GM23338 (cell line): Measurements from ENCODE around the gene GJE1. TPM values are rescaled to one million over a fixed set of nuclear protein-coding genes. Genes with fewer than 3 reads are reported as not detected.

Experiments used
- ATAC-seq: fragments of 200-7000 bp; cut with Tn5 transposase; 3 replicates; pipeline ENCODE4 v1.9.1; 2020
- DNase-seq: peaks from one replicate; pipeline ENCODE4 v3.0.0-alpha.2; 2015; ENCODE audit warnings: low spot score
- H2AFZ ChIP-seq: fragments of 200-600 bp; sonication (generic); 2 replicates; pipeline ENCODE4 v1.8.0; 2016; ENCODE audit warnings: antibody characterized with exemption, mild to moderate bottlenecking, moderate library complexity
- H3F3A ChIP-seq: fragments of 200-600 bp; sonication (generic); replicated peaks from 2 replicates; pipeline ENCODE4 v1.8.0; 2017; ENCODE audit warnings: antibody characterized with exemption, mixed run types, low read depth
- H3K27ac ChIP-seq: fragments of 200-600 bp; sonication (generic); 2 replicates; pipeline ENCODE4 v1.6.1; 2016; ENCODE audit warnings: low read depth
- H3K27me3 ChIP-seq: fragments of 200-600 bp; sonication (generic); 2 replicates; pipeline ENCODE4 v1.8.0; 2016; ENCODE audit warnings: mild to moderate bottlenecking, mixed run types, moderate library complexity; ENCODE audit not compliant: insufficient read depth
- H3K36me3 ChIP-seq: fragments of 200-600 bp; sonication (generic); 2 replicates; pipeline ENCODE4 v1.8.0; 2016; ENCODE audit warnings: mild to moderate bottlenecking; ENCODE audit not compliant: insufficient read depth
- H3K4me1 ChIP-seq: fragments of 200-600 bp; sonication (generic); 2 replicates; pipeline ENCODE4 v1.8.0; 2016; ENCODE audit warnings: mild to moderate bottlenecking, moderate library complexity; ENCODE audit not compliant: insufficient read depth
- H3K4me2 ChIP-seq: fragments of 200-600 bp; sonication (generic); 2 replicates; pipeline ENCODE4 v1.7.1; 2017; ENCODE audit warnings: mixed run types
- H3K4me3 ChIP-seq: fragments of 200-600 bp; sonication (generic); 2 replicates; pipeline ENCODE4 v1.6.1; 2016; ENCODE audit warnings: mixed run types
- H3K79me2 ChIP-seq: fragments of 200-600 bp; sonication (generic); replicated peaks from 2 replicates; pipeline ENCODE4 v1.8.0; 2017; ENCODE audit warnings: mild to moderate bottlenecking; ENCODE audit not compliant: insufficient read depth
- H3K9me2 ChIP-seq: fragments of 200-600 bp; sonication (generic); 2 replicates; pipeline ENCODE4 v1.8.0; 2017; ENCODE audit not compliant: insufficient read depth
- H4K20me1 ChIP-seq: fragments of 200-600 bp; sonication (generic); replicated peaks from 2 replicates; pipeline ENCODE4 v1.8.0; 2017; ENCODE audit warnings: mild to moderate bottlenecking; ENCODE audit not compliant: insufficient read depth
- H3K27ac Mint-ChIP-seq: 2 replicates; pipeline ENCODE4 v1.8.0; 2020; ENCODE audit warnings: inconsistent platforms, mild to moderate bottlenecking, moderate library complexity, mixed read lengths
- H3K27me3 Mint-ChIP-seq: 3 replicates; pipeline ENCODE4 v1.8.0; 2022; ENCODE audit warnings: low read depth, mild to moderate bottlenecking, moderate library complexity, mixed read lengths, inconsistent platforms; ENCODE audit not compliant: insufficient read depth, poor library complexity
- H3K36me3 Mint-ChIP-seq: 3 replicates; pipeline ENCODE4 v1.8.0; 2021; ENCODE audit warnings: low read depth, mild to moderate bottlenecking, inconsistent platforms, moderate library complexity, mixed read lengths
- H3K4me1 Mint-ChIP-seq: 3 replicates; pipeline ENCODE4 v1.8.0; 2020; ENCODE audit warnings: mild to moderate bottlenecking, inconsistent platforms, mixed read lengths
- H3K4me3 Mint-ChIP-seq: 3 replicates; pipeline ENCODE4 v1.8.0; 2021; ENCODE audit warnings: moderate library complexity, mild to moderate bottlenecking, inconsistent platforms, mixed read lengths
- H3K9me3 Mint-ChIP-seq: 3 replicates; pipeline ENCODE4 v1.8.0; 2020; ENCODE audit warnings: moderate library complexity, mild to moderate bottlenecking, inconsistent platforms, mixed read lengths
- CREB1 ChIP-seq: fragments of 250-450 bp; sonication (Bioruptor Pico); IDR thresholded peaks from 2 replicates; pipeline ENCODE4 v1.5.0; 2020; ENCODE audit warnings: low read depth, mild to moderate bottlenecking, moderate library complexity
- EZH2 ChIP-seq: fragments of 200-600 bp; sonication (generic); IDR thresholded peaks from one replicate; pipeline ENCODE4 v1.8.0; 2017; ENCODE audit warnings: antibody characterized with exemption, mild to moderate bottlenecking, low read depth; ENCODE audit not compliant: unreplicated experiment
- EZH2phosphoT487 ChIP-seq: fragments of 200-600 bp; sonication (generic); IDR thresholded peaks from one replicate; pipeline ENCODE4 v1.8.1; 2018; ENCODE audit warnings: antibody characterized with exemption; ENCODE audit not compliant: unreplicated experiment
- JUNB ChIP-seq: IDR thresholded peaks from one replicate; pipeline ENCODE4 v1.6.1; 2016; ENCODE audit warnings: antibody characterized with exemption; ENCODE audit not compliant: unreplicated experiment
- NANOG ChIP-seq: IDR thresholded peaks from 2 replicates; pipeline ENCODE4 v1.6.1; 2016; ENCODE audit warnings: antibody characterized with exemption, borderline replicate concordance
- POLR2AphosphoS5 ChIP-seq: IDR thresholded peaks from 2 replicates; pipeline ENCODE4 v1.6.1; 2016; ENCODE audit warnings: antibody characterized with exemption, low read depth
- STAT1 ChIP-seq: IDR thresholded peaks from one replicate; pipeline ENCODE4 v1.6.1; 2016; ENCODE audit warnings: antibody characterized with exemption; ENCODE audit not compliant: unreplicated experiment
- ZNF114 ChIP-seq: fragments of 250-450 bp; sonication (Bioruptor Pico); IDR thresholded peaks from 2 replicates; pipeline ENCODE4 v1.5.0; 2020; ENCODE audit warnings: mild to moderate bottlenecking, moderate library complexity
- ZNF331 ChIP-seq: fragments of 250-450 bp; sonication (Bioruptor Pico); IDR thresholded peaks from 2 replicates; pipeline ENCODE4 v1.5.0; 2020; ENCODE audit warnings: low read depth, mild to moderate bottlenecking, moderate library complexity
- polyA plus RNA-seq: library from polyadenylated mRNA; unstranded; fragments of >200 nt; fragmentation: Nextera tagmentation; extraction: Ambion mirVana; gene quantifications from 2 replicates; pipeline ENCODE4 v1.2.1, GENCODE V29; 2016
- total RNA-seq: library from RNA; depleted of rRNA; stranded (reverse); fragments of >200 nt; shearing (Covaris generic); gene quantifications from 2 replicates; pipeline ENCODE4 v1.2.3, GENCODE V29; 2014
- TF ChIP-seq, protein P1 (sequence below): IDR thresholded peaks from one replicate; pipeline ENCODE4 v1.6.1; 2018; ENCODE audit warnings: antibody characterized with exemption; ENCODE audit not compliant: unreplicated experiment
- TF ChIP-seq, protein P2 (sequence below), 2 experiments: fragments of 200-600 bp in 1 of 2; sonication (generic) in 1 of 2; conservative IDR thresholded peaks; 2 replicates each; pipeline versions ENCODE4 v1.5.1 to v1.6.1; 2016 to 2017; ENCODE audit warnings: antibody characterized with exemption in 2 of 2, low read depth in 2 of 2, mild to moderate bottlenecking in 2 of 2, moderate library complexity in 1 of 2
- TF ChIP-seq, protein P3 (sequence below): fragments of 250-450 bp; sonication (Bioruptor Pico); IDR thresholded peaks from 2 replicates; pipeline ENCODE4 v1.5.0; 2020; ENCODE audit warnings: mild to moderate bottlenecking, moderate library complexity
- TF ChIP-seq, protein P4 (sequence below): IDR thresholded peaks from 2 replicates; pipeline ENCODE4 v1.6.1; 2016; ENCODE audit warnings: antibody characterized with exemption

GJE1 gene
- total and polyA plus RNA-seq, 2 experiments from 2014 or later = not detected

DNA sequence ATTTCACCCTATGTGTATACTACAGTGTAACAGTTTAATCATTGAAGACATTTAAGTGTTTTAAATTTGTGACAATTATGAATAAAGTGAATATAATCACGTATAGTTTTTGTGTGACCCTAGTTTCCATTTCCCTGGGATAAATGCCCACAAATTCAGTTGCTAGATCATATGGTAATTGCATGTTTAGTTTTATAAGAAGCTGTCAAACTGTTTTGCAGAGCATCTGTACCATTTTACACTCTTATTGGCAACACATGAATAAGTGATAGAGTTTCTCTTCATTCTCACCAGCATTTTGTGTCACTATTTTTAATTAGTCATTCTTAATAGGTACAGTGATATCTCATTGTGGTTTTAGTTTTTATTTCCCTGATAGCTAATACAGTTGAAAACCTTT, 21.6 kb downstream of the GJE1 start (continued):
- TF ChIP-seq, protein P1, sequence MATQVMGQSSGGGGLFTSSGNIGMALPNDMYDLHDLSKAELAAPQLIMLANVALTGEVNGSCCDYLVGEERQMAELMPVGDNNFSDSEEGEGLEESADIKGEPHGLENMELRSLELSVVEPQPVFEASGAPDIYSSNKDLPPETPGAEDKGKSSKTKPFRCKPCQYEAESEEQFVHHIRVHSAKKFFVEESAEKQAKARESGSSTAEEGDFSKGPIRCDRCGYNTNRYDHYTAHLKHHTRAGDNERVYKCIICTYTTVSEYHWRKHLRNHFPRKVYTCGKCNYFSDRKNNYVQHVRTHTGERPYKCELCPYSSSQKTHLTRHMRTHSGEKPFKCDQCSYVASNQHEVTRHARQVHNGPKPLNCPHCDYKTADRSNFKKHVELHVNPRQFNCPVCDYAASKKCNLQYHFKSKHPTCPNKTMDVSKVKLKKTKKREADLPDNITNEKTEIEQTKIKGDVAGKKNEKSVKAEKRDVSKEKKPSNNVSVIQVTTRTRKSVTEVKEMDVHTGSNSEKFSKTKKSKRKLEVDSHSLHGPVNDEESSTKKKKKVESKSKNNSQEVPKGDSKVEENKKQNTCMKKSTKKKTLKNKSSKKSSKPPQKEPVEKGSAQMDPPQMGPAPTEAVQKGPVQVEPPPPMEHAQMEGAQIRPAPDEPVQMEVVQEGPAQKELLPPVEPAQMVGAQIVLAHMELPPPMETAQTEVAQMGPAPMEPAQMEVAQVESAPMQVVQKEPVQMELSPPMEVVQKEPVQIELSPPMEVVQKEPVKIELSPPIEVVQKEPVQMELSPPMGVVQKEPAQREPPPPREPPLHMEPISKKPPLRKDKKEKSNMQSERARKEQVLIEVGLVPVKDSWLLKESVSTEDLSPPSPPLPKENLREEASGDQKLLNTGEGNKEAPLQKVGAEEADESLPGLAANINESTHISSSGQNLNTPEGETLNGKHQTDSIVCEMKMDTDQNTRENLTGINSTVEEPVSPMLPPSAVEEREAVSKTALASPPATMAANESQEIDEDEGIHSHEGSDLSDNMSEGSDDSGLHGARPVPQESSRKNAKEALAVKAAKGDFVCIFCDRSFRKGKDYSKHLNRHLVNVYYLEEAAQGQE = no peak
- TF ChIP-seq NANOG (no peak), STAT1 (no peak), EZH2phosphoT487 (no peak), ZNF331 (CRISPR knock-in tag) (no peak), POLR2AphosphoS5 (no peak)

DNA sequence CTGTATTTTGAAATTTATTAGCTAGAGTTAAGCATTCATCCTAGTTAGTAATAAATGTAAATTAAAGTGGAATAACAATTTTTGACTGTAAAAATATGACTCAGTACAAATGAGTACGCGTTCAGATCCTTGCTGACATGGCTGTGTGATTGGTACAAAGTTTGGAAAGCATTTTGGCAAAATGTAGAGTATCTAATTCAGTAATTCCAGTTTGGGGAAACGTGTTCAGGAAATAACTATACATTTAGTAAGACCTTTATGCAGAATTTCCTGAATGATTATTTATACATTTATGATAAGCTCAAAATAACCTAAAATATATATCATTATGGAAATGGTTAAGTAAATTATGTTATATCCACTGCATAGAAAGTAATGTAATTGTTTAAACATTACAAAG, 22.4 kb downstream of the GJE1 start:
- H3K27ac Mint-ChIP-seq = peak overlapping the region; percentile 91
- no peak for TF ChIP-seq EZH2phosphoT487
- TF ChIP-seq, protein P2, sequence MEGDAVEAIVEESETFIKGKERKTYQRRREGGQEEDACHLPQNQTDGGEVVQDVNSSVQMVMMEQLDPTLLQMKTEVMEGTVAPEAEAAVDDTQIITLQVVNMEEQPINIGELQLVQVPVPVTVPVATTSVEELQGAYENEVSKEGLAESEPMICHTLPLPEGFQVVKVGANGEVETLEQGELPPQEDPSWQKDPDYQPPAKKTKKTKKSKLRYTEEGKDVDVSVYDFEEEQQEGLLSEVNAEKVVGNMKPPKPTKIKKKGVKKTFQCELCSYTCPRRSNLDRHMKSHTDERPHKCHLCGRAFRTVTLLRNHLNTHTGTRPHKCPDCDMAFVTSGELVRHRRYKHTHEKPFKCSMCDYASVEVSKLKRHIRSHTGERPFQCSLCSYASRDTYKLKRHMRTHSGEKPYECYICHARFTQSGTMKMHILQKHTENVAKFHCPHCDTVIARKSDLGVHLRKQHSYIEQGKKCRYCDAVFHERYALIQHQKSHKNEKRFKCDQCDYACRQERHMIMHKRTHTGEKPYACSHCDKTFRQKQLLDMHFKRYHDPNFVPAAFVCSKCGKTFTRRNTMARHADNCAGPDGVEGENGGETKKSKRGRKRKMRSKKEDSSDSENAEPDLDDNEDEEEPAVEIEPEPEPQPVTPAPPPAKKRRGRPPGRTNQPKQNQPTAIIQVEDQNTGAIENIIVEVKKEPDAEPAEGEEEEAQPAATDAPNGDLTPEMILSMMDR (conservative IDR thresholded peaks at IDR 0.05; ENCODE audit: low read depth in 2 of 2) = no peak
- no peak for TF ChIP-seq ZNF331 (CRISPR knock-in tag)
- TF ChIP-seq JUNB = no peak
- no peak for TF ChIP-seq CREB1 (CRISPR knock-in tag)
- TF ChIP-seq, protein P3, sequence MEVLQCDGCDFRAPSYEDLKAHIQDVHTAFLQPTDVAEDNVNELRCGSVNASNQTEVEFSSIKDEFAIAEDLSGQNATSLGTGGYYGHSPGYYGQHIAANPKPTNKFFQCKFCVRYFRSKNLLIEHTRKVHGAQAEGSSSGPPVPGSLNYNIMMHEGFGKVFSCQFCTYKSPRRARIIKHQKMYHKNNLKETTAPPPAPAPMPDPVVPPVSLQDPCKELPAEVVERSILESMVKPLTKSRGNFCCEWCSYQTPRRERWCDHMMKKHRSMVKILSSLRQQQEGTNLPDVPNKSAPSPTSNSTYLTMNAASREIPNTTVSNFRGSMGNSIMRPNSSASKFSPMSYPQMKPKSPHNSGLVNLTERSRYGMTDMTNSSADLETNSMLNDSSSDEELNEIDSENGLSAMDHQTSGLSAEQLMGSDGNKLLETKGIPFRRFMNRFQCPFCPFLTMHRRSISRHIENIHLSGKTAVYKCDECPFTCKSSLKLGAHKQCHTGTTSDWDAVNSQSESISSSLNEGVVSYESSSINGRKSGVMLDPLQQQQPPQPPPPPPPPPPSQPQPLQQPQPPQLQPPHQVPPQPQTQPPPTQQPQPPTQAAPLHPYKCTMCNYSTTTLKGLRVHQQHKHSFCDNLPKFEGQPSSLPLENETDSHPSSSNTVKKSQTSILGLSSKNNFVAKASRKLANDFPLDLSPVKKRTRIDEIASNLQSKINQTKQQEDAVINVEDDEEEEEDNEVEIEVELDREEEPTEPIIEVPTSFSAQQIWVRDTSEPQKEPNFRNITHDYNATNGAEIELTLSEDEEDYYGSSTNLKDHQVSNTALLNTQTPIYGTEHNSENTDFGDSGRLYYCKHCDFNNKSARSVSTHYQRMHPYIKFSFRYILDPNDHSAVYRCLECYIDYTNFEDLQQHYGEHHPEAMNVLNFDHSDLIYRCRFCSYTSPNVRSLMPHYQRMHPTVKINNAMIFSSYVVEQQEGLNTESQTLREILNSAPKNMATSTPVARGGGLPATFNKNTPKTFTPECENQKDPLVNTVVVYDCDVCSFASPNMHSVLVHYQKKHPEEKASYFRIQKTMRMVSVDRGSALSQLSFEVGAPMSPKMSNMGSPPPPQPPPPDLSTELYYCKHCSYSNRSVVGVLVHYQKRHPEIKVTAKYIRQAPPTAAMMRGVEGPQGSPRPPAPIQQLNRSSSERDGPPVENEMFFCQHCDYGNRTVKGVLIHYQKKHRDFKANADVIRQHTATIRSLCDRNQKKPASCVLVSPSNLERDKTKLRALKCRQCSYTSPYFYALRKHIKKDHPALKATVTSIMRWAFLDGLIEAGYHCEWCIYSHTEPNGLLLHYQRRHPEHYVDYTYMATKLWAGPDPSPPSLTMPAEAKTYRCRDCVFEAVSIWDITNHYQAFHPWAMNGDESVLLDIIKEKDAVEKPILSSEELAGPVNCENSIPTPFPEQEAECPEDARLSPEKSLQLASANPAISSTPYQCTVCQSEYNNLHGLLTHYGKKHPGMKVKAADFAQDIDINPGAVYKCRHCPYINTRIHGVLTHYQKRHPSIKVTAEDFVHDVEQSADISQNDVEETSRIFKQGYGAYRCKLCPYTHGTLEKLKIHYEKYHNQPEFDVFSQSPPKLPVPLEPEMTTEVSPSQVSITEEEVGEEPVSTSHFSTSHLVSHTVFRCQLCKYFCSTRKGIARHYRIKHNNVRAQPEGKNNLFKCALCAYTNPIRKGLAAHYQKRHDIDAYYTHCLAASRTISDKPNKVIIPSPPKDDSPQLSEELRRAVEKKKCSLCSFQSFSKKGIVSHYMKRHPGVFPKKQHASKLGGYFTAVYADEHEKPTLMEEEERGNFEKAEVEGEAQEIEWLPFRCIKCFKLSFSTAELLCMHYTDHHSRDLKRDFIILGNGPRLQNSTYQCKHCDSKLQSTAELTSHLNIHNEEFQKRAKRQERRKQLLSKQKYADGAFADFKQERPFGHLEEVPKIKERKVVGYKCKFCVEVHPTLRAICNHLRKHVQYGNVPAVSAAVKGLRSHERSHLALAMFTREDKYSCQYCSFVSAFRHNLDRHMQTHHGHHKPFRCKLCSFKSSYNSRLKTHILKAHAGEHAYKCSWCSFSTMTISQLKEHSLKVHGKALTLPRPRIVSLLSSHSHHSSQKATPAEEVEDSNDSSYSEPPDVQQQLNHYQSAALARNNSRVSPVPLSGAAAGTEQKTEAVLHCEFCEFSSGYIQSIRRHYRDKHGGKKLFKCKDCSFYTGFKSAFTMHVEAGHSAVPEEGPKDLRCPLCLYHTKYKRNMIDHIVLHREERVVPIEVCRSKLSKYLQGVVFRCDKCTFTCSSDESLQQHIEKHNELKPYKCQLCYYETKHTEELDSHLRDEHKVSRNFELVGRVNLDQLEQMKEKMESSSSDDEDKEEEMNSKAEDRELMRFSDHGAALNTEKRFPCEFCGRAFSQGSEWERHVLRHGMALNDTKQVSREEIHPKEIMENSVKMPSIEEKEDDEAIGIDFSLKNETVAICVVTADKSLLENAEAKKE = no peak
- TF ChIP-seq ZNF114 (CRISPR knock-in tag) = no peak
- no peak for TF ChIP-seq NANOG
- no peak for TF ChIP-seq POLR2AphosphoS5
- no peak for TF ChIP-seq EZH2
- no peak for TF ChIP-seq STAT1
- TF ChIP-seq, protein P4, sequence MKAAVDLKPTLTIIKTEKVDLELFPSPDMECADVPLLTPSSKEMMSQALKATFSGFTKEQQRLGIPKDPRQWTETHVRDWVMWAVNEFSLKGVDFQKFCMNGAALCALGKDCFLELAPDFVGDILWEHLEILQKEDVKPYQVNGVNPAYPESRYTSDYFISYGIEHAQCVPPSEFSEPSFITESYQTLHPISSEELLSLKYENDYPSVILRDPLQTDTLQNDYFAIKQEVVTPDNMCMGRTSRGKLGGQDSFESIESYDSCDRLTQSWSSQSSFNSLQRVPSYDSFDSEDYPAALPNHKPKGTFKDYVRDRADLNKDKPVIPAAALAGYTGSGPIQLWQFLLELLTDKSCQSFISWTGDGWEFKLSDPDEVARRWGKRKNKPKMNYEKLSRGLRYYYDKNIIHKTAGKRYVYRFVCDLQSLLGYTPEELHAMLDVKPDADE = no peak

More for the DNA sequence above, 22.4 kb downstream of the GJE1 start:
- Mint-ChIP-seq H3K27me3 (no peaks in the 10 kb centered on the region), H3K36me3 (peaks cover 3% of the 10 kb centered on the region; the same call in 2 of the 3 replicates), H3K4me1 (peaks cover 41% of the 10 kb centered on the region), H3K9me3 (no peaks in the 10 kb centered on the region), H3K4me3 (no peak overlapping the region)
- peaks cover 90% of the 10 kb centered on the region for H3K79me2 ChIP-seq
- H4K20me1 ChIP-seq = no peaks in the 10 kb centered on the region
- no peaks in the 10 kb centered on the region for H3K36me3 ChIP-seq
- H3K4me2 ChIP-seq = peak overlapping the region; percentile 14
- no peaks in the 10 kb centered on the region for H3F3A ChIP-seq
- peak overlapping the region; percentile 83 for H3K27ac ChIP-seq
- ATAC-seq (no peak), DNase-seq (no peak)
- peaks cover 25% of the 10 kb centered on the region for H3K4me1 ChIP-seq
- no peak overlapping the region for H3K4me3 ChIP-seq
- H3K27me3 ChIP-seq = no peaks in the 10 kb centered on the region
- no peak overlapping the region for H2AFZ ChIP-seq
- no peaks in the 10 kb centered on the region for H3K9me2 ChIP-seq
